GM12865 (cell line): ENCODE results near the gene MT3.

ENCODE experiments used
- DNase-seq: peaks from one replicate; pipeline ENCODE4 v3.0.0; 2010; ENCODE audit warnings: low read depth
- H3K4me3 ChIP-seq: 2 replicates; pipeline ENCODE4 v1.5.1; 2011; ENCODE audit warnings: mild to moderate bottlenecking, low read depth, low read length, control low read depth
- TF ChIP-seq, protein P1 (sequence below): IDR thresholded peaks from 2 replicates; pipeline ENCODE4 v1.5.1; 2011; ENCODE audit warnings: low read length, control low read depth, low read depth, inconsistent platforms; ENCODE audit not compliant: insufficient read depth; ENCODE audit errors: missing control alignments

Gene MT3

DNA sequence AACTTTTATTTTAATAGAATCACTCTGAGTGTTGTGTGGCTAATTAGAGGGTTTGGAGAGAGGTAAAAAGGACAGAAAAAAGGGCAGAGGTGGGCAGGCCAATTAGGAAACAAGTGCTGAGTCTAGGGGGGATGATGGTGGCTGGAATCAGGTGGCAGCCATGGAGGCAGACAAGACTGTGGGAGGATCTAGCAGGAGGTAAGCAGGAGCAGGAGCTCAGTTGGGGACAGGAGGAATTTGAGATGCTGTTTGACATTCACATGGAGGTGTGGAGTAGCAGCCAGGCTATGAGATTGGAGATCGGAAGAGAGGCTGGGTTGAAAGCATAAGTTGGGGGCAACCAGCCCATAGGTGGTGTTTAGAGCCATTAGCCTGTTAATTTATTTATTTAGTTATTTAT, 28.2 kb upstream of the MT3 start:
- no peak overlapping the region for H3K4me3 ChIP-seq
- TF ChIP-seq, protein P1, sequence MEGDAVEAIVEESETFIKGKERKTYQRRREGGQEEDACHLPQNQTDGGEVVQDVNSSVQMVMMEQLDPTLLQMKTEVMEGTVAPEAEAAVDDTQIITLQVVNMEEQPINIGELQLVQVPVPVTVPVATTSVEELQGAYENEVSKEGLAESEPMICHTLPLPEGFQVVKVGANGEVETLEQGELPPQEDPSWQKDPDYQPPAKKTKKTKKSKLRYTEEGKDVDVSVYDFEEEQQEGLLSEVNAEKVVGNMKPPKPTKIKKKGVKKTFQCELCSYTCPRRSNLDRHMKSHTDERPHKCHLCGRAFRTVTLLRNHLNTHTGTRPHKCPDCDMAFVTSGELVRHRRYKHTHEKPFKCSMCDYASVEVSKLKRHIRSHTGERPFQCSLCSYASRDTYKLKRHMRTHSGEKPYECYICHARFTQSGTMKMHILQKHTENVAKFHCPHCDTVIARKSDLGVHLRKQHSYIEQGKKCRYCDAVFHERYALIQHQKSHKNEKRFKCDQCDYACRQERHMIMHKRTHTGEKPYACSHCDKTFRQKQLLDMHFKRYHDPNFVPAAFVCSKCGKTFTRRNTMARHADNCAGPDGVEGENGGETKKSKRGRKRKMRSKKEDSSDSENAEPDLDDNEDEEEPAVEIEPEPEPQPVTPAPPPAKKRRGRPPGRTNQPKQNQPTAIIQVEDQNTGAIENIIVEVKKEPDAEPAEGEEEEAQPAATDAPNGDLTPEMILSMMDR, result no peak
- DNase-seq, result no peak

DNA sequence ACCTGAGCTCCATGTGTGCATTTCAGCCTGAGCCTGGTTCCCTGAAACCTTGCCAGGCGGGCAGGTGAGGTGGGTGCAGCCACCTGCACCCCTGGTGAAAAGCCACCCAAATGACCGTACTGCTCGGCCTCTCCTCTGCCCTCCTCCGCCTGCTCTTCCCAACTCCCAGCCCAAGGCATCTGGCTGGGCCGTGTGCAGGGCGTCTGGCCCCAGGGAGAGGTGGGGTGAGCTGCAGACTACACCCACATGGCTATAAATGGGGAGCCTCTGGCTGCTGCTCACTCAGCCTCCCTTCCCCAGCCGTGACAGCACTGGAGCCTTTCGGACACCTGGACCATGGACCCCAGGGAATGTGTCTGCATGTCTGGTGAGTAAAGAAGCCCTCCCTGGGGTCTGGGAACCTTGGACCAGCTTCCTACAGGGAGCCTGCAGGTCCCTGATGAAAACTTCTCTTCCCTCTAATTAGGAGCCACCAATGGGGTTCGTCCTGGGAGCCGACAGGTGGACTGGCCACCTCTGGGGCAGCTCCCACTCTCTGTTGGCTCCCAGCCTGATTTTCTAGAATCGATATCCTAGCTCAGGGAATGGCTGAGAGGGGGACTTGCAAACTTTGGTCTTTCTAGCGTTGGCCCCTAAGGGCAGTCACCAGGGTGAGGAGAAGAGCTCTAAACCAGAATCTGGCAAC, 24.4 kb upstream of the MT3 start, which contains the start of gene MT4:
TSS of gene MT4 (plus strand) at position 281 of the 685 bp plus-strand sequence. CDS start at position 337, 56 bp downstream.
- H3K4me3 ChIP-seq, result no peak within 1 kb of the TSS
- DNase-seq, result no peak
- TF ChIP-seq, protein P1, result no peak

GRCh38 chr16:56569971-56570370, 19.4 kb upstream of the MT3 start:
- TF ChIP-seq, protein P1, result no peak
- no peak for DNase-seq
- no peak overlapping the region for H3K4me3 ChIP-seq

- TF ChIP-seq, protein P1, result no peak
- DNase-seq, result no peak
- H3K4me3 ChIP-seq, result no peak overlapping the region
Measured at GRCh38 chr16:56571525-56571924, 17.8 kb upstream of the MT3 start.

GRCh38 chr16:56574625-56575024, 14.7 kb upstream of the MT3 start:
- no peak for DNase-seq
- TF ChIP-seq, protein P1, result no peak
- H3K4me3 ChIP-seq, result no peak overlapping the region

GRCh38 chr16:56576585-56577299, 12.6 kb upstream of the MT3 start:
- DNase-seq, result peak; percentile 86
- H3K4me3 ChIP-seq, result no peak overlapping the region

More at GRCh38 chr16:56576585-56577299, 12.6 kb upstream of the MT3 start:
- TF ChIP-seq, protein P1, result peak; percentile 94
